T-helper 2 cell (primary cell): Measurements from ENCODE around the gene C5orf46.
A peak's percentile ranks its signal among the peaks of the same experiment; 100 is the strongest.

Source experiments
- DNase-seq, 5 experiments: peaks; one replicate each; pipeline versions ENCODE4 v3.0.0 to v3.0.0-alpha.2; 2012 to 2022

C5orf46 gene

GRCh38 chr5:147857302-147858129 is 48.8 kb downstream of the C5orf46 start:
- peak in 2 of 5 experiments; percentile 6 to 60 for DNase-seq

GRCh38 chr5:147856801-147857200 is 49.5 kb downstream of the C5orf46 start:
- no peak for DNase-seq

- no peak for DNase-seq
Observed at GRCh38 chr5:147855774-147856069, 50.6 kb downstream of the C5orf46 start.

GRCh38 chr5:147854894-147855773 is 51.2 kb downstream of the C5orf46 start:
- no peak for DNase-seq

- no peak for DNase-seq
Observed at GRCh38 chr5:147854331-147854730, 52.0 kb downstream of the C5orf46 start.

GRCh38 chr5:147853372-147853987 is 52.9 kb downstream of the C5orf46 start:
- no peak for DNase-seq

GRCh38 chr5:147852365-147852764 is 54.0 kb downstream of the C5orf46 start:
- no peak for DNase-seq

- DNase-seq: no peak
Observed at GRCh38 chr5:147851578-147851977, 54.8 kb downstream of the C5orf46 start.

- no peak for DNase-seq
Observed at GRCh38 chr5:147849226-147849625, 57.1 kb downstream of the C5orf46 start.

GRCh38 chr5:147845618-147846017 is 60.7 kb downstream of the C5orf46 start:
- no peak for DNase-seq

GRCh38 chr5:147844846-147845245 is 61.5 kb downstream of the C5orf46 start:
- DNase-seq: no peak

- no peak for DNase-seq
Observed at GRCh38 chr5:147842869-147843268, 63.5 kb downstream of the C5orf46 start.
